Parathyroid adenoma (tissue), 2 donors: ENCODE measurements around the gene GALE.

Experiments used
- H2AFZ ChIP-seq: fragments of 300-600 bp; sonication (generic); one replicate; pipeline ENCODE4 v1.7.0; 2017; ENCODE audit warnings: antibody characterized with exemption, mild to moderate bottlenecking
- H3K27ac ChIP-seq: fragments of 300-600 bp; sonication (generic); one replicate; pipeline ENCODE4 v1.7.0; 2017
- H3K27me3 ChIP-seq: fragments of 300-600 bp; sonication (generic); one replicate; pipeline ENCODE4 v1.7.0; 2017; ENCODE audit warnings: low read length; ENCODE audit not compliant: control insufficient read depth, insufficient read depth
- H3K36me3 ChIP-seq: fragments of 300-600 bp; sonication (generic); one replicate; pipeline ENCODE4 v1.7.0; 2017; ENCODE audit warnings: low read length; ENCODE audit not compliant: control insufficient read depth, insufficient read depth
- H3K4me1 ChIP-seq: fragments of 300-600 bp; sonication (generic); one replicate; pipeline ENCODE4 v1.7.0; 2017; ENCODE audit warnings: control low read depth
- H3K4me2 ChIP-seq: fragments of 300-600 bp; sonication (generic); one replicate; pipeline ENCODE4 v1.7.0; 2017; ENCODE audit warnings: low read length
- H3K4me3 ChIP-seq: fragments of 300-600 bp; sonication (generic); one replicate; pipeline ENCODE4 v1.7.0; 2017; ENCODE audit warnings: low read depth, low read length
- H3K79me2 ChIP-seq: fragments of 300-600 bp; sonication (generic); one replicate; pipeline ENCODE4 v1.7.0; 2017; ENCODE audit warnings: control low read depth
- H3K9ac ChIP-seq: fragments of 300-600 bp; sonication (generic); one replicate; pipeline ENCODE4 v1.7.0; 2017; ENCODE audit warnings: mild to moderate bottlenecking
- H3K9me3 ChIP-seq: fragments of 300-600 bp; sonication (generic); one replicate; pipeline ENCODE4 v1.7.0; 2017; ENCODE audit warnings: low read length; ENCODE audit not compliant: control insufficient read depth
- TF ChIP-seq, protein P1 (sequence below): fragments of 300-600 bp; sonication (generic); IDR thresholded peaks from one replicate; pipeline ENCODE4 v1.7.0; 2017; ENCODE audit warnings: antibody characterized with exemption, mild to moderate bottlenecking
- donor health status: primary hyperparathyroidism.

The GALE gene

DNA sequence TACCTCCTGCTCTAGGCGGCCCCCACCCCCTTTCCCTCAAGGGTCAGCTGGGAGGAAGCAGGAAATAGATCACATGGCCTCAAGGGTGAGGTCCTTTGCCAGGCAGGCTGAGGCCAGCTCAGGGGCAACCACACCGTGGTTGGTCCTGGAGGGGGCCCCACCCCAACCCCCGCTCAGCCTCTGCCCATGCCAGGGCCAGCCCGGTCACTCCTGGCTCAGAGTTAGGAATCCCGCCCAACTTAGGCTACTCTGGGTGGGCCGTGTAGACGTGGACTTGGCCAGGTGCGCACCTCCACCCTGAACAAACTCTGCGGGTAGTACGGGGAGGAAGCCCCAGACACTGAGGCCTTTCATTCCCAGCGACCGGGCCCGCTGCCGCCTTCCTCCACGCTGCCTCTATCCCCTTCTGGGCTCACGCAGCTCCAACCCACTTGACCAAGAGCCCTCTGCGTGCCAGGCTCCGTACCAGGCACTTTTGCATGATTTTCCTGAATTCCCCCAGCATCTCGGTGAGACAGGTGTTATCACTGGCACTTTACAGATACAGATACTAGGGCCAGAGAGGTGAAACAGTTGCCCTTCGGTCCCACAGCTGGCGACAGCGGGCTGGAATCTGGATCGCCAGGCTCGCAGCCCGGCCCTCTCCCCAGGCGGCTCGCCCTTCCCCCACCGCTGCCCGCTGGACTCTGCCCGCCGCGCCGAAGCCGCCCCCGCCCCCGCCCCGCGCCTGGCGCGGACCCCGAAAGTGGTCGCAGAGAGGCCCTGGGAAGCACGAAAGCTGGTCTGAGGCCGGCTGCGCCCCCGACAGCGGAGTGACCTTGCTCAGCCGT is 769 bp downstream of the GALE start:
- H3K4me2 ChIP-seq, result peak overlapping the region; percentile 99
- H3K9me3 ChIP-seq, result no peaks in the 10 kb centered on the region
- H2AFZ ChIP-seq, result peak overlapping the region; percentile 65
- peaks cover 10% of the 10 kb centered on the region for H3K4me1 ChIP-seq
- TF ChIP-seq, protein P1, sequence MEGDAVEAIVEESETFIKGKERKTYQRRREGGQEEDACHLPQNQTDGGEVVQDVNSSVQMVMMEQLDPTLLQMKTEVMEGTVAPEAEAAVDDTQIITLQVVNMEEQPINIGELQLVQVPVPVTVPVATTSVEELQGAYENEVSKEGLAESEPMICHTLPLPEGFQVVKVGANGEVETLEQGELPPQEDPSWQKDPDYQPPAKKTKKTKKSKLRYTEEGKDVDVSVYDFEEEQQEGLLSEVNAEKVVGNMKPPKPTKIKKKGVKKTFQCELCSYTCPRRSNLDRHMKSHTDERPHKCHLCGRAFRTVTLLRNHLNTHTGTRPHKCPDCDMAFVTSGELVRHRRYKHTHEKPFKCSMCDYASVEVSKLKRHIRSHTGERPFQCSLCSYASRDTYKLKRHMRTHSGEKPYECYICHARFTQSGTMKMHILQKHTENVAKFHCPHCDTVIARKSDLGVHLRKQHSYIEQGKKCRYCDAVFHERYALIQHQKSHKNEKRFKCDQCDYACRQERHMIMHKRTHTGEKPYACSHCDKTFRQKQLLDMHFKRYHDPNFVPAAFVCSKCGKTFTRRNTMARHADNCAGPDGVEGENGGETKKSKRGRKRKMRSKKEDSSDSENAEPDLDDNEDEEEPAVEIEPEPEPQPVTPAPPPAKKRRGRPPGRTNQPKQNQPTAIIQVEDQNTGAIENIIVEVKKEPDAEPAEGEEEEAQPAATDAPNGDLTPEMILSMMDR, result no peak
- no peaks in the 10 kb centered on the region for H3K27me3 ChIP-seq
- H3K9ac ChIP-seq, result no peak overlapping the region
- peak overlapping the region; percentile 97 for H3K4me3 ChIP-seq
- H3K79me2 ChIP-seq, result no peaks in the 10 kb centered on the region
- peak overlapping the region; percentile 81 for H3K27ac ChIP-seq
- no peaks in the 10 kb centered on the region for H3K36me3 ChIP-seq

DNA sequence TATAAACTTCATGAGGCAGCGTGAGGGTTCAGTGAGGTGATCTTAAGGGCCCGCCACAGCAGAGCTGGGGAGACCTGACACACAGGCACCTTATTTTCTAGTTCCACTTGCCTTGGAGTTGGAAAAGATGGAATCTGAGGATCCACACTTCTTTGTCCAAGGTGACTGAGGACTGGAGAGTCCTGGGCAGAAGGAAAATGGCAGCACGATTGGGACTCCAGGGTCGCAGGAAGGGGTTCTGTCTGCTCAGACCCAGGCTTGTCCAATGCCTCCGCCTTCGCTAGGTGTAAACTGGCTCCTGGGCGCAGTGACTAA is 1.3 kb downstream of the GALE start:
- Histone ChIP-seq H3K27me3 (no peaks in the 10 kb centered on the region), H3K9me3 (no peaks in the 10 kb centered on the region), H3K27ac (peak overlapping the region; percentile 9), H2AFZ (no peak overlapping the region), H3K9ac (no peak overlapping the region), H3K4me2 (peak overlapping the region; percentile 99), H3K36me3 (no peaks in the 10 kb centered on the region), H3K4me3 (peak overlapping the region; percentile 97), H3K4me1 (peaks cover 10% of the 10 kb centered on the region), H3K79me2 (no peaks in the 10 kb centered on the region)
- TF ChIP-seq, protein P1, result no peak

GRCh38 chr1:23798662-23799142 is 1.9 kb downstream of the GALE start:
- Histone ChIP-seq H3K4me2 (no peak overlapping the region), H3K79me2 (no peaks in the 10 kb centered on the region), H2AFZ (no peak overlapping the region), H3K36me3 (no peaks in the 10 kb centered on the region), H3K9ac (no peak overlapping the region), H3K27me3 (no peaks in the 10 kb centered on the region), H3K9me3 (no peaks in the 10 kb centered on the region), H3K4me3 (no peak overlapping the region), H3K4me1 (peaks cover 10% of the 10 kb centered on the region), H3K27ac (peak overlapping the region; percentile 9)
- TF ChIP-seq, protein P1, result no peak

DNA sequence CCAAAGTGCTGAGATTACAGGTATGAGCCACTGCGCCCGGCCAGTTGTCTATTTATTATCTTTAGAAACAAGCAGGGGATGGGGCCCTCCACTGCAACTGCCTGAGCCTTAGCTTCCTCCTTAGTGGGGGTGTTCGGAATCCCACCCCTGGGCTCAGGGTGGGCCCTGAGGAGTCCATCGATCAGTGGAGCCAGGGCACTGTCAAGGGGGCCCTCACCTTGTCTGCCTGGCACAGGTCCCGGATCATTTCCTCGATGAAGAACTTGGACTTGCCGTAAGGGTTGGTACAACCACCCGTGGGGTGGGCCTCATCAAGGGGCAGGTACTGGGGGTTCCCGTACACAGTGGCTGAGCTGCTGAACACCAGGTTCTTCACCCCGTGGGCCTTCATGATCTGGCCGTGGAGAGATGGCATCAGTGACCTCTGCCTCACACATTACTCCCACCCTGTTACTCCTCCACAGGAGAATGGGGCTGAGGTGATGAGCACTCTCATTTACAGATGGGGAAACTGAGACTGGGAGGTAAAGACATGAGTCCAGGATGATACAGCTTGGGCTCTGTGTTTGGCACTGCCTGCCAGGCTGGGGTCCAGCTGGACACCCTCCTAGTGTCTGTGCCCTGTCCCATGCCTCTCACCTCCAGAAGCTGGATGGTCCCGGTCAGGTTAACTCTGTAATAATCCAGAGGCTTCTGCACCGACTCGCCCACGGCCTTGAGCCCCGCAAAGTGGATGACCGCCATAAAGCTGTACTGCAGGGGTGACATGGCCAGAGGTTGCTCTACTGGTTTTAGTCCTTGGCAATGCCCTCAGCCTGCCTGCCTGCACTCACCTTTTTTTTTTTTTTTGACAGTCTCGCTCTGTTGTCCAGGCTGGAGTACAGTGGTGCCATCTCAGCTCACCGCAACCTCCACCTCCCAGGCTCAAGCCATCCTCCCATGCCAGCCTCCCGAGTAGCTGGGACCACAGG is 2.8 kb downstream of the GALE start:
- H3K36me3 ChIP-seq, result no peaks in the 10 kb centered on the region
- peaks cover 10% of the 10 kb centered on the region for H3K4me1 ChIP-seq
- TF ChIP-seq, protein P1, result no peak

More for the DNA sequence above, 2.8 kb downstream of the GALE start:
- Histone ChIP-seq H3K79me2 (no peaks in the 10 kb centered on the region), H2AFZ (no peak overlapping the region), H3K4me3 (peak overlapping the region; percentile 12), H3K4me2 (peak overlapping the region; percentile 14), H3K9ac (no peak overlapping the region), H3K27ac (no peak overlapping the region), H3K9me3 (no peaks in the 10 kb centered on the region), H3K27me3 (no peaks in the 10 kb centered on the region)
